HEK293 (cell line): ENCODE data around the gene NAT8L.

Source experiments
- CTCF ChIA-PET: fragments of 350-600 bp; formaldehyde crosslinking; extraction: SDS; loops from one replicate; lab custom pipeline; 2021; ENCODE audit warnings: antibody characterized with exemption; lab: Yijun Ruan, JAX
- POLR2A ChIA-PET: fragments of 300-600 bp; formaldehyde crosslinking; extraction: SDS; loops from one replicate; lab custom pipeline; 2020; ENCODE audit warnings: antibody characterized with exemption, inconsistent platforms; lab: Yijun Ruan, JAX
- H3K27ac ChIP-seq: fragments of 200-500 bp; sonication (Bioruptor generic); 2 replicates; pipeline ENCODE4 v1.5.1; 2014; ENCODE audit warnings: low read depth, low read length, control low read depth, inconsistent platforms; ENCODE audit errors: extremely low read depth
- H3K36me3 ChIP-seq, 2 experiments: fragments of 200-500 bp in 1 of 2; sonication (Bioruptor generic) in 1 of 2; 1 replicate in 1 of 2; 2 replicates in 1 of 2; pipeline ENCODE4 v1.5.1; 2014 to 2017; ENCODE audit warnings: inconsistent platforms in 2 of 2, low read length in 2 of 2; ENCODE audit not compliant: control insufficient read depth in 2 of 2, insufficient read depth in 1 of 2
- H3K4me1 ChIP-seq: fragments of 200-500 bp; sonication (Bioruptor generic); 2 replicates; pipeline ENCODE4 v1.5.1; 2014; ENCODE audit warnings: mild to moderate bottlenecking, low read length, inconsistent platforms; ENCODE audit not compliant: control insufficient read depth, insufficient read depth
- H3K4me3 ChIP-seq: 2 replicates; pipeline ENCODE4 v1.5.1; 2011; ENCODE audit warnings: low read depth, mild to moderate bottlenecking, control low read depth, low read length, moderate library complexity
- H3K9me3 ChIP-seq: fragments of 200-500 bp; sonication (Bioruptor generic); 2 replicates; pipeline ENCODE4 v1.5.1; 2014; ENCODE audit warnings: low read depth, low read length, inconsistent platforms; ENCODE audit not compliant: control insufficient read depth, insufficient read depth
- BCL11A ChIP-seq: fragments of 450-650 bp; formaldehyde crosslinking; IDR thresholded peaks from 2 replicates; pipeline ENCODE4 v1.5.1; 2016; ENCODE audit warnings: low read depth, missing biosample characterization, missing genetic modification characterization
- KLF8 ChIP-seq: fragments of 450-650 bp; formaldehyde crosslinking; IDR thresholded peaks from 2 replicates; pipeline ENCODE4 v1.5.1; 2016; ENCODE audit warnings: missing biosample characterization, missing genetic modification characterization
- MZF1 ChIP-seq: fragments of 450-650 bp; formaldehyde crosslinking; IDR thresholded peaks from 2 replicates; pipeline ENCODE4 v1.5.1; 2017; ENCODE audit warnings: missing biosample characterization, missing genetic modification characterization, borderline replicate concordance
- PRDM1 ChIP-seq: fragments of 450-650 bp; formaldehyde crosslinking; IDR thresholded peaks from 2 replicates; pipeline ENCODE4; 2016; ENCODE audit warnings: missing biosample characterization, missing genetic modification characterization
- SP3 ChIP-seq: fragments of 450-650 bp; formaldehyde crosslinking; IDR thresholded peaks from 2 replicates; pipeline ENCODE4 v1.5.1; 2016; ENCODE audit warnings: missing biosample characterization, missing genetic modification characterization
- SP7 ChIP-seq: fragments of 450-650 bp; formaldehyde crosslinking; IDR thresholded peaks from 2 replicates; pipeline ENCODE4 v1.5.1; 2016; ENCODE audit warnings: missing biosample characterization, missing genetic modification characterization
- ZBTB8A ChIP-seq: fragments of 450-650 bp; formaldehyde crosslinking; IDR thresholded peaks from 2 replicates; pipeline ENCODE4 v1.5.1; 2016; ENCODE audit warnings: missing biosample characterization, missing genetic modification characterization
- ZFP37 ChIP-seq: fragments of 450-650 bp; formaldehyde crosslinking; IDR thresholded peaks from 2 replicates; pipeline ENCODE4 v1.5.1; 2016; ENCODE audit warnings: missing biosample characterization, missing genetic modification characterization
- ZNF114 ChIP-seq: fragments of 450-650 bp; formaldehyde crosslinking; IDR thresholded peaks from 2 replicates; pipeline ENCODE4 v1.5.0; 2017; ENCODE audit warnings: missing biosample characterization, missing genetic modification characterization
- ZNF140 ChIP-seq: fragments of 450-650 bp; formaldehyde crosslinking; IDR thresholded peaks from 2 replicates; pipeline ENCODE4 v1.5.1; 2016; ENCODE audit warnings: missing biosample characterization, missing genetic modification characterization
- ZNF175 ChIP-seq: fragments of 450-650 bp; formaldehyde crosslinking; IDR thresholded peaks from 2 replicates; pipeline ENCODE4 v1.5.1; 2016; ENCODE audit warnings: missing biosample characterization, missing genetic modification characterization
- ZNF184 ChIP-seq: fragments of 450-650 bp; IDR thresholded peaks from 2 replicates; pipeline ENCODE4 v1.5.1; 2018; ENCODE audit warnings: missing biosample characterization, mild to moderate bottlenecking, missing genetic modification characterization
- ZNF19 ChIP-seq: fragments of 450-650 bp; formaldehyde crosslinking; IDR thresholded peaks from 2 replicates; pipeline ENCODE4; 2016; ENCODE audit warnings: missing biosample characterization, missing genetic modification characterization, low read depth
- ZNF211 ChIP-seq: fragments of 450-650 bp; formaldehyde crosslinking; IDR thresholded peaks from 2 replicates; pipeline ENCODE4 v1.5.1; 2016; ENCODE audit warnings: low read depth, missing biosample characterization, missing genetic modification characterization
- ZNF214 ChIP-seq: fragments of 450-650 bp; formaldehyde crosslinking; IDR thresholded peaks from 2 replicates; pipeline ENCODE4 v1.5.1; 2017; ENCODE audit warnings: missing biosample characterization, mild to moderate bottlenecking, missing genetic modification characterization, borderline replicate concordance
- ZNF23 ChIP-seq: fragments of 450-650 bp; formaldehyde crosslinking; IDR thresholded peaks from 2 replicates; pipeline ENCODE4 v1.5.1; 2016; ENCODE audit warnings: missing biosample characterization, missing genetic modification characterization, borderline replicate concordance
- ZNF501 ChIP-seq: fragments of 450-650 bp; formaldehyde crosslinking; IDR thresholded peaks from 2 replicates; pipeline ENCODE4 v1.5.1; 2016; ENCODE audit warnings: missing biosample characterization, missing genetic modification characterization
- ZNF548 ChIP-seq: fragments of 450-650 bp; formaldehyde crosslinking; IDR thresholded peaks from 2 replicates; pipeline ENCODE4 v1.5.1; 2016; ENCODE audit warnings: missing biosample characterization, missing genetic modification characterization
- ZNF561 ChIP-seq: fragments of 450-650 bp; IDR thresholded peaks from 2 replicates; pipeline ENCODE4 v1.5.1; 2018; ENCODE audit warnings: missing biosample characterization, missing genetic modification characterization, borderline replicate concordance
- ZNF585B ChIP-seq: fragments of 450-650 bp; formaldehyde crosslinking; IDR thresholded peaks from 2 replicates; pipeline ENCODE4 v1.5.1; 2016; ENCODE audit warnings: missing biosample characterization, missing genetic modification characterization
- ZNF677 ChIP-seq: fragments of 450-650 bp; IDR thresholded peaks from 2 replicates; pipeline ENCODE4 v1.5.0; 2018; ENCODE audit warnings: missing biosample characterization, mild to moderate bottlenecking, missing genetic modification characterization, moderate library complexity
- ZNF707 ChIP-seq: fragments of 450-650 bp; formaldehyde crosslinking; IDR thresholded peaks from 2 replicates; pipeline ENCODE4 v1.5.1; 2016; ENCODE audit warnings: missing biosample characterization, missing genetic modification characterization
- ZNF785 ChIP-seq: fragments of 450-650 bp; formaldehyde crosslinking; IDR thresholded peaks from 2 replicates; pipeline ENCODE4 v1.5.1; 2016; ENCODE audit warnings: missing biosample characterization, missing genetic modification characterization
- ZNF792 ChIP-seq: fragments of 450-650 bp; formaldehyde crosslinking; IDR thresholded peaks from 2 replicates; pipeline ENCODE4 v1.5.1; 2016; ENCODE audit warnings: missing biosample characterization, missing genetic modification characterization
- ZXDB ChIP-seq: fragments of 450-650 bp; formaldehyde crosslinking; IDR thresholded peaks from 2 replicates; pipeline ENCODE4 v1.5.1; 2016; ENCODE audit warnings: missing biosample characterization, missing genetic modification characterization
- TF ChIP-seq, protein P1 (sequence below): fragments of 450-650 bp; formaldehyde crosslinking; IDR thresholded peaks from 2 replicates; pipeline ENCODE4 v1.5.1; 2016; ENCODE audit warnings: missing biosample characterization, missing genetic modification characterization, borderline replicate concordance
- TF ChIP-seq, protein P2 (sequence below): fragments of 450-650 bp; formaldehyde crosslinking; IDR thresholded peaks from 2 replicates; pipeline ENCODE4 v1.5.0; 2017; ENCODE audit warnings: missing biosample characterization, missing genetic modification characterization, borderline replicate concordance
- TF ChIP-seq, protein P3 (sequence below): fragments of 450-650 bp; formaldehyde crosslinking; IDR thresholded peaks from 2 replicates; pipeline ENCODE4 v1.5.1; 2016; ENCODE audit warnings: missing biosample characterization, missing genetic modification characterization

NAT8L gene

GRCh38 chr4:2059726-2060602 lies 837 bp downstream of the NAT8L start (continued):
- TF ChIP-seq, protein P1, sequence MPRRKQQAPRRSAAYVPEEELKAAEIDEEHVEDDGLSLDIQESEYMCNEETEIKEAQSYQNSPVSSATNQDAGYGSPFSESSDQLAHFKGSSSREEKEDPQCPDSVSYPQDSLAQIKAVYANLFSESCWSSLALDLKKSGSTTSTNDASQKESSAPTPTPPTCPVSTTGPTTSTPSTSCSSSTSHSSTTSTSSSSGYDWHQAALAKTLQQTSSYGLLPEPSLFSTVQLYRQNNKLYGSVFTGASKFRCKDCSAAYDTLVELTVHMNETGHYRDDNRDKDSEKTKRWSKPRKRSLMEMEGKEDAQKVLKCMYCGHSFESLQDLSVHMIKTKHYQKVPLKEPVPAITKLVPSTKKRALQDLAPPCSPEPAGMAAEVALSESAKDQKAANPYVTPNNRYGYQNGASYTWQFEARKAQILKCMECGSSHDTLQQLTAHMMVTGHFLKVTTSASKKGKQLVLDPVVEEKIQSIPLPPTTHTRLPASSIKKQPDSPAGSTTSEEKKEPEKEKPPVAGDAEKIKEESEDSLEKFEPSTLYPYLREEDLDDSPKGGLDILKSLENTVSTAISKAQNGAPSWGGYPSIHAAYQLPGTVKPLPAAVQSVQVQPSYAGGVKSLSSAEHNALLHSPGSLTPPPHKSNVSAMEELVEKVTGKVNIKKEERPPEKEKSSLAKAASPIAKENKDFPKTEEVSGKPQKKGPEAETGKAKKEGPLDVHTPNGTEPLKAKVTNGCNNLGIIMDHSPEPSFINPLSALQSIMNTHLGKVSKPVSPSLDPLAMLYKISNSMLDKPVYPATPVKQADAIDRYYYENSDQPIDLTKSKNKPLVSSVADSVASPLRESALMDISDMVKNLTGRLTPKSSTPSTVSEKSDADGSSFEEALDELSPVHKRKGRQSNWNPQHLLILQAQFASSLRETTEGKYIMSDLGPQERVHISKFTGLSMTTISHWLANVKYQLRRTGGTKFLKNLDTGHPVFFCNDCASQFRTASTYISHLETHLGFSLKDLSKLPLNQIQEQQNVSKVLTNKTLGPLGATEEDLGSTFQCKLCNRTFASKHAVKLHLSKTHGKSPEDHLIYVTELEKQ, result no peak
- TF ChIP-seq ZNF184 (tag by site-specific recombination) (no peak), ZFP37 (tag by site-specific recombination) (no peak), ZNF677 (tag by site-specific recombination) (no peak), SP7 (peak; percentile 58), ZNF19 (tag by site-specific recombination) (no peak), KLF8 (tag by site-specific recombination) (peak; percentile 26; the same call in 1 of the 2 replicates), ZXDB (tag by site-specific recombination) (peak; percentile 39; the same call in 1 of the 2 replicates), ZNF114 (tag by site-specific recombination) (no peak), ZBTB8A (tag by site-specific recombination) (peak; percentile 85), ZNF501 (tag by site-specific recombination) (no peak), SP3 (tag by site-specific recombination) (peak; percentile 25; the same call in 1 of the 2 replicates), ZNF211 (no peak), ZNF23 (no peak), ZNF561 (tag by site-specific recombination) (no peak)

DNA sequence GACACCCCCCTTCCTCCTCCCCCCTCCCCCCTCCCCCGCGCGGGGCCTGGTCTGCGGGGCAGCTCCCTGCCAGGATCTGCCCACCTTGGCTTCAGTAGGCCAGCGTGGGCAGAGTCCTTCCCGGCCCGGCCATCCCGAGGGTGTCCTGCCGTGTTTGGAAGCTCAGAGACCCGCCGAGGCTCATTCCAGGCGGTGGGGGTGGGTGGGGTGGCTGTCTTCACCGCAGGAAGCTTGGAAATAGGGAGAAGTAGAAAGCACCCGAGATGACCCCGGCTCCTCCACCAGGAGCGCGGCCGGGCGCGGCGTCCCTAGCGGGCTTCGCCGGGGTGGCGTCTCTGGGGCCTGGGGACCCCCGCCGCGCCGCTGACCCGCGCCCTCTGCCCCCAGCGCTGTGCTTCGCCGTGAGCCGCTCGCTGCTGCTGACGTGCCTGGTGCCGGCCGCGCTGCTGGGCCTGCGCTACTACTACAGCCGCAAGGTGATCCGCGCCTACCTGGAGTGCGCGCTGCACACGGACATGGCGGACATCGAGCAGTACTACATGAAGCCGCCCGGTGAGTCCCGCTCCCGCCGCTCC lies 1.6 kb downstream of the NAT8L start:
- no peak overlapping the region for H3K4me3 ChIP-seq
- ChIA-PET CTCF (no interaction called here), POLR2A (interaction anchor here (0.6 to 0.7 kb wide), 3 partner anchors 28 to 278 kb away, joined by 3 to 6 read pairs (median 4); no protein-coding TSS in a partner anchor)
- H3K27ac ChIP-seq, result no peak overlapping the region
- peaks cover 0 to 34% of the 10 kb centered on the region in 2 experiments; a peak in 1 of 3 replicates for H3K36me3 ChIP-seq
- no peaks in the 10 kb centered on the region for H3K9me3 ChIP-seq
- no peaks in the 10 kb centered on the region for H3K4me1 ChIP-seq
- no peak for TF ChIP-seq ZNF175 (tag by site-specific recombination)
- TF ChIP-seq ZNF23, result no peak
- TF ChIP-seq ZNF785 (tag by site-specific recombination), result no peak
- TF ChIP-seq ZNF211, result no peak
- no peak for TF ChIP-seq ZNF548 (tag by site-specific recombination)
- TF ChIP-seq BCL11A, result no peak
- TF ChIP-seq ZNF707 (tag by site-specific recombination), result no peak
- TF ChIP-seq PRDM1 (tag by site-specific recombination), result no peak
- no peak for TF ChIP-seq ZNF214 (tag by site-specific recombination)
- TF ChIP-seq, protein P2, sequence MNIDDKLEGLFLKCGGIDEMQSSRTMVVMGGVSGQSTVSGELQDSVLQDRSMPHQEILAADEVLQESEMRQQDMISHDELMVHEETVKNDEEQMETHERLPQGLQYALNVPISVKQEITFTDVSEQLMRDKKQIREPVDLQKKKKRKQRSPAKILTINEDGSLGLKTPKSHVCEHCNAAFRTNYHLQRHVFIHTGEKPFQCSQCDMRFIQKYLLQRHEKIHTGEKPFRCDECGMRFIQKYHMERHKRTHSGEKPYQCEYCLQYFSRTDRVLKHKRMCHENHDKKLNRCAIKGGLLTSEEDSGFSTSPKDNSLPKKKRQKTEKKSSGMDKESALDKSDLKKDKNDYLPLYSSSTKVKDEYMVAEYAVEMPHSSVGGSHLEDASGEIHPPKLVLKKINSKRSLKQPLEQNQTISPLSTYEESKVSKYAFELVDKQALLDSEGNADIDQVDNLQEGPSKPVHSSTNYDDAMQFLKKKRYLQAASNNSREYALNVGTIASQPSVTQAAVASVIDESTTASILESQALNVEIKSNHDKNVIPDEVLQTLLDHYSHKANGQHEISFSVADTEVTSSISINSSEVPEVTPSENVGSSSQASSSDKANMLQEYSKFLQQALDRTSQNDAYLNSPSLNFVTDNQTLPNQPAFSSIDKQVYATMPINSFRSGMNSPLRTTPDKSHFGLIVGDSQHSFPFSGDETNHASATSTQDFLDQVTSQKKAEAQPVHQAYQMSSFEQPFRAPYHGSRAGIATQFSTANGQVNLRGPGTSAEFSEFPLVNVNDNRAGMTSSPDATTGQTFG (tag by site-specific recombination), result no peak
- TF ChIP-seq ZNF792 (tag by site-specific recombination), result no peak
- no peak for TF ChIP-seq ZNF585B (tag by site-specific recombination)
- TF ChIP-seq, protein P3, sequence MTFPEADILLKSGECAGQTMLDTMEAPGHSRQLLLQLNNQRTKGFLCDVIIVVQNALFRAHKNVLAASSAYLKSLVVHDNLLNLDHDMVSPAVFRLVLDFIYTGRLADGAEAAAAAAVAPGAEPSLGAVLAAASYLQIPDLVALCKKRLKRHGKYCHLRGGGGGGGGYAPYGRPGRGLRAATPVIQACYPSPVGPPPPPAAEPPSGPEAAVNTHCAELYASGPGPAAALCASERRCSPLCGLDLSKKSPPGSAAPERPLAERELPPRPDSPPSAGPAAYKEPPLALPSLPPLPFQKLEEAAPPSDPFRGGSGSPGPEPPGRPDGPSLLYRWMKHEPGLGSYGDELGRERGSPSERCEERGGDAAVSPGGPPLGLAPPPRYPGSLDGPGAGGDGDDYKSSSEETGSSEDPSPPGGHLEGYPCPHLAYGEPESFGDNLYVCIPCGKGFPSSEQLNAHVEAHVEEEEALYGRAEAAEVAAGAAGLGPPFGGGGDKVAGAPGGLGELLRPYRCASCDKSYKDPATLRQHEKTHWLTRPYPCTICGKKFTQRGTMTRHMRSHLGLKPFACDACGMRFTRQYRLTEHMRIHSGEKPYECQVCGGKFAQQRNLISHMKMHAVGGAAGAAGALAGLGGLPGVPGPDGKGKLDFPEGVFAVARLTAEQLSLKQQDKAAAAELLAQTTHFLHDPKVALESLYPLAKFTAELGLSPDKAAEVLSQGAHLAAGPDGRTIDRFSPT (tag by site-specific recombination), result no peak
- no peak for TF ChIP-seq KLF8 (tag by site-specific recombination)
- no peak for TF ChIP-seq MZF1 (tag by site-specific recombination)
- TF ChIP-seq ZNF140 (tag by site-specific recombination), result no peak
